ENCODE measurements around the gene TMOD1.

Gene TMOD1

DNA sequence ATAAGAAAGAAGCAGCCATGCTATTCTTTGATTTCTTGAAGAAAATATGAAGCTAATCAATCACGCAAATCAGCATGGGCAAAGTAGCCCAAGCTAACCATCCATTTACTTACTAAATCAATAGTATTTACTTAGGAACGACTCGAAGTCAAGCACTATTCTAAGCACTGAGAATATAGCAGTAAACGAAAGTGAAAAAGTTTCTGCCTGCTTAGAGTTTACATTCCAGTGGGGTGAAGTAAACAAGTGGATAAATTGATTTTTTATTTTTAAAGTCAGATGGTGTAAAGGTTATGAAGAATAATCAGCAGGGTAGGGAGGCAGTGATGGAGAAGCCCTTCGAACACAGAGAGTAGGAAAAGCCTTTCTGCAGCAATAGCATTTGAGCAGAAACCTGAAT is 126.2 kb downstream of the TMOD1 start:
- Histone ChIP-seq H4K20me1 (ENCODE audit: insufficient read depth, low read length) (no peaks in the 10 kb centered on the region), H3K79me2 (ENCODE audit: low read length) (peaks cover 43% of the 10 kb centered on the region), H3K9me3 (ENCODE audit: insufficient read depth, low read length) (no peaks in the 10 kb centered on the region), H3K27me3 (ENCODE audit: low read depth, low read length) (no peaks in the 10 kb centered on the region), H3K4me2 (ENCODE audit: low read length) (no peak overlapping the region), H2AFZ (ENCODE audit: low read depth, low read length) (no peak overlapping the region), H3K4me3 (ENCODE audit: low read length) (no peak overlapping the region), H3K4me1 (ENCODE audit: low read length) (peaks cover 7% of the 10 kb centered on the region), H3K9ac (ENCODE audit: low read length) (no peak overlapping the region), H3K27ac (ENCODE audit: low read length) (no peak overlapping the region), H3K36me3 (replicated peaks; ENCODE audit: low read depth, low read length) (peaks cover 21% of the 10 kb centered on the region)
- no peak for TF ChIP-seq EZH2phosphoT487 (IDR thresholded peaks at IDR 0.05; ENCODE audit: low read depth)
- TF ChIP-seq, protein P1, sequence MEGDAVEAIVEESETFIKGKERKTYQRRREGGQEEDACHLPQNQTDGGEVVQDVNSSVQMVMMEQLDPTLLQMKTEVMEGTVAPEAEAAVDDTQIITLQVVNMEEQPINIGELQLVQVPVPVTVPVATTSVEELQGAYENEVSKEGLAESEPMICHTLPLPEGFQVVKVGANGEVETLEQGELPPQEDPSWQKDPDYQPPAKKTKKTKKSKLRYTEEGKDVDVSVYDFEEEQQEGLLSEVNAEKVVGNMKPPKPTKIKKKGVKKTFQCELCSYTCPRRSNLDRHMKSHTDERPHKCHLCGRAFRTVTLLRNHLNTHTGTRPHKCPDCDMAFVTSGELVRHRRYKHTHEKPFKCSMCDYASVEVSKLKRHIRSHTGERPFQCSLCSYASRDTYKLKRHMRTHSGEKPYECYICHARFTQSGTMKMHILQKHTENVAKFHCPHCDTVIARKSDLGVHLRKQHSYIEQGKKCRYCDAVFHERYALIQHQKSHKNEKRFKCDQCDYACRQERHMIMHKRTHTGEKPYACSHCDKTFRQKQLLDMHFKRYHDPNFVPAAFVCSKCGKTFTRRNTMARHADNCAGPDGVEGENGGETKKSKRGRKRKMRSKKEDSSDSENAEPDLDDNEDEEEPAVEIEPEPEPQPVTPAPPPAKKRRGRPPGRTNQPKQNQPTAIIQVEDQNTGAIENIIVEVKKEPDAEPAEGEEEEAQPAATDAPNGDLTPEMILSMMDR (IDR thresholded peaks at IDR 0.05; ENCODE audit: low read depth, low read length), result no peak

DNA sequence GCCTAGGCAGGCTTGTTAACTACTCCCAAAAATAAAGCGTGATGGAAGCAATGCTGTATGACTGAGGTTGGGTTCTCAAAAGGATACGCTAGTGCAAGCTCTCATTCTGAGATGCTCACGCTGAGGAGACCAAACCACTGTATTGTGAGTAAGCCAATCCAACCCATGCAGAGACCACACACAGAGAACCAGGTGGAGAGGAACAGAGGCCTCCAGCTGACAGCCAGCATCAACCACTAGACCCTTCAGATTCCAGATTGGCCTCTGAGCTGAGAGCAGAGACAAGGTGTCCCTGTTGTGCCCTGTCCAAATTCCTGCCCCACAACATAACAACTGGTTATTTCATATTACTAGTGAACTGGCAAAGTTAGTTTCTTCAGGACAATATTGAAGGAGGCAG is 127.2 kb downstream of the TMOD1 start:
- Histone ChIP-seq H2AFZ (ENCODE audit: low read depth, low read length) (no peak overlapping the region), H3K27me3 (ENCODE audit: low read depth, low read length) (no peaks in the 10 kb centered on the region), H3K4me3 (ENCODE audit: low read length) (no peak overlapping the region), H3K36me3 (replicated peaks; ENCODE audit: low read depth, low read length) (peaks cover 21% of the 10 kb centered on the region), H3K9ac (ENCODE audit: low read length) (no peak overlapping the region), H3K4me2 (ENCODE audit: low read length) (no peak overlapping the region), H4K20me1 (ENCODE audit: insufficient read depth, low read length) (no peaks in the 10 kb centered on the region), H3K4me1 (ENCODE audit: low read length) (peaks cover 7% of the 10 kb centered on the region), H3K79me2 (ENCODE audit: low read length) (peaks cover 45% of the 10 kb centered on the region), H3K9me3 (ENCODE audit: insufficient read depth, low read length) (no peaks in the 10 kb centered on the region), H3K27ac (ENCODE audit: low read length) (no peak overlapping the region)
- TF ChIP-seq EZH2phosphoT487 (IDR thresholded peaks at IDR 0.05; ENCODE audit: low read depth), result no peak
- TF ChIP-seq, protein P1 (IDR thresholded peaks at IDR 0.05; ENCODE audit: low read depth, low read length), result no peak

GRCh38 chr9:97629156-97629555 is 127.7 kb downstream of the TMOD1 start:
- H3K9ac ChIP-seq (ENCODE audit: low read length), result no peak overlapping the region
- H4K20me1 ChIP-seq (ENCODE audit: insufficient read depth, low read length), result no peaks in the 10 kb centered on the region
- no peaks in the 10 kb centered on the region for H3K27me3 ChIP-seq (ENCODE audit: low read depth, low read length)
- H3K4me1 ChIP-seq (ENCODE audit: low read length), result peaks cover 7% of the 10 kb centered on the region
- TF ChIP-seq, protein P1 (IDR thresholded peaks at IDR 0.05; ENCODE audit: low read depth, low read length), result no peak
- no peak for TF ChIP-seq EZH2phosphoT487 (IDR thresholded peaks at IDR 0.05; ENCODE audit: low read depth)
- no peaks in the 10 kb centered on the region for H3K9me3 ChIP-seq (ENCODE audit: insufficient read depth, low read length)
- peaks cover 16% of the 10 kb centered on the region for H3K36me3 ChIP-seq (replicated peaks; ENCODE audit: low read depth, low read length)
- H3K4me2 ChIP-seq (ENCODE audit: low read length), result no peak overlapping the region
- no peak overlapping the region for H2AFZ ChIP-seq (ENCODE audit: low read depth, low read length)
- no peak overlapping the region for H3K4me3 ChIP-seq (ENCODE audit: low read length)
- H3K79me2 ChIP-seq (ENCODE audit: low read length), result peaks cover 50% of the 10 kb centered on the region
- no peak overlapping the region for H3K27ac ChIP-seq (ENCODE audit: low read length)

GRCh38 chr9:97630591-97630990 is 129.1 kb downstream of the TMOD1 start:
- no peak for TF ChIP-seq EZH2phosphoT487 (IDR thresholded peaks at IDR 0.05; ENCODE audit: low read depth)
- TF ChIP-seq, protein P1 (IDR thresholded peaks at IDR 0.05; ENCODE audit: low read depth, low read length), result no peak
- H3K9me3 ChIP-seq (ENCODE audit: insufficient read depth, low read length), result no peaks in the 10 kb centered on the region
- peaks cover 15% of the 10 kb centered on the region for H3K4me1 ChIP-seq (ENCODE audit: low read length)
- H3K36me3 ChIP-seq (replicated peaks; ENCODE audit: low read depth, low read length), result peaks cover 2% of the 10 kb centered on the region
- no peak overlapping the region for H3K4me3 ChIP-seq (ENCODE audit: low read length)
- H3K27me3 ChIP-seq (ENCODE audit: low read depth, low read length), result no peaks in the 10 kb centered on the region
- no peaks in the 10 kb centered on the region; the same call in none of the 2 replicates for H4K20me1 ChIP-seq (ENCODE audit: insufficient read depth, low read length)
- no peak overlapping the region for H3K4me2 ChIP-seq (ENCODE audit: low read length)
- no peak overlapping the region for H2AFZ ChIP-seq (ENCODE audit: low read depth, low read length)
- H3K79me2 ChIP-seq (ENCODE audit: low read length), result peaks cover 64% of the 10 kb centered on the region
- H3K27ac ChIP-seq (ENCODE audit: low read length), result no peak overlapping the region
- no peak overlapping the region for H3K9ac ChIP-seq (ENCODE audit: low read length)

Measured in OCI-LY3 (cell line).